Liver (tissue), 3 donors: ENCODE data around the gene PPL.

Experiments used
- CTCF ChIP-seq: fragments of 150-350 bp; IDR thresholded peaks from 2 replicates; pipeline ENCODE4 v1.5.1; 2017; ENCODE audit warnings: improper control_type of control experiment, low read depth, low read length; ENCODE audit not compliant: missing input control
- TF ChIP-seq, protein P1 (sequence below): IDR thresholded peaks from 2 replicates; pipeline ENCODE4 v1.6.1; 2016; ENCODE audit warnings: antibody characterized with exemption
- donor health status: healthy.
- donor health status: healthy.

- TF ChIP-seq, protein P1, sequence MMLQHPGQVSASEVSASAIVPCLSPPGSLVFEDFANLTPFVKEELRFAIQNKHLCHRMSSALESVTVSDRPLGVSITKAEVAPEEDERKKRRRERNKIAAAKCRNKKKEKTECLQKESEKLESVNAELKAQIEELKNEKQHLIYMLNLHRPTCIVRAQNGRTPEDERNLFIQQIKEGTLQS, result no peak
- no peak for TF ChIP-seq CTCF
Measured at GRCh38 chr16:4922721-4923342, 14.1 kb downstream of the PPL start.
